Right lobe of liver (tissue), 4 donors: ENCODE measurements around the gene DEFB132.

ENCODE experiments used
- CTCF ChIP-seq, 4 donors: fragments of 200-600 bp in 3 of 4; fragments of 450-650 bp in 1 of 4; IDR thresholded peaks; one replicate each; pipeline versions ENCODE4 v1.5.1 to v1.8.0; 2016 to 2022; ENCODE audit warnings: antibody characterized with exemption in 4 of 4, mild to moderate bottlenecking in 2 of 4
- POLR2A ChIP-seq: fragments of 450-650 bp; IDR thresholded peaks from one replicate; pipeline ENCODE4 v1.6.1; 2017; ENCODE audit warnings: antibody characterized with exemption, mild to moderate bottlenecking
- donor health status: DM: no; HTN: no; CAD: no.
- donor health status: DM: no; HTN: no; CAD: no.
- donor health status: DM: no; HTN: yes; CAD: no.

- TF ChIP-seq CTCF (IDR thresholded peaks at IDR 0.05) (no peak), POLR2A (no peak)
These were observed 37.1 kb downstream of the DEFB132 start for GRCh38 chr20:294602-295001.
